Measurements from ENCODE around the gene PROKR1. TPM values are rescaled to one million over a fixed set of nuclear protein-coding genes. Genes with fewer than 3 reads are reported as not detected.

PROKR1 gene
- total and polyA plus RNA-seq, 7 donors = 0.01 to 0.03 (median 0.03) TPM; not detected in 4

DNA sequence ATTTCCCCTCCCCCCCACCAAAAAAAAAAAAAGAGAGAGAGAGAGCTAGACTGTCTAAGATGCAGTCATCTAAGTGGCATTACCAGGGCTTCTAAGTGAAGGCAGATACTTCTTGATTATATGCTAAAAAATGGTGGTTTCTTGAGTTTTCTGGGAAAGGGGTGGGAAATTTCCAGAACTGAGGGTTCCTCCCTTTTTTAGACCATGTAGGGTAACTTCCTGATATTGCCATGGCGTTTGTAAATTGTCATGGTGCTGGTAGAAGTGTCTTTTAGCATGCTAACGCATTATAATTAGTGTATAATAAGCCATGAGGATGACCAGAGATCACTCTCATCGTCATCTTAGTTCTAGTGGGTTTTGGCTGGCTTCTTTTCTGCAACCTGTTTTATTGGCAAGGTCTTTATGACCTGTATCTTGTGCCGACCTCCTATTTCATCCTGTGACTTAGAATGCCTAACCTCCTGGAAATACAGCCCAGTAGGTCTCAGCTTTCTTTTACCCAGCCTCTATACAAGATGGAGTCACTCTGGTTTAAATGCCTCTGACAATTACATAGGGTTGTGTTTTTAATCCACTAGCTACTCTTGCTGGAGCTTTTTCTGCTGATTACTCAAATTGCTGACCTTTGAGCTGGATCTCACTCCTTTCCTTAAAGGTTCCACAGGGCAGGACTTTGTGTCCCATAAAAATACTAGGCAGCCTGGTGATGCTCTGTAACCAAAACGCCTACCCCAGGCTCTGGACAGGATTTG, 30.4 kb upstream of the PROKR1 start:
- Histone ChIP-seq H3K9me3 (peaks cover 8% of the 10 kb centered on the region), H3K4me1 (no peaks in the 10 kb centered on the region), H3K36me3 (ENCODE audit: insufficient read depth in 1 of 2, low read depth in 1 of 2) (no peaks in the 10 kb centered on the region), H3K4me3 (no peak overlapping the region), H3K27me3 (ENCODE audit: insufficient read depth in 3 of 3, low read length in 2 of 3) (no peaks in the 10 kb centered on the region), H3K27ac (no peak overlapping the region)
- DNase-seq (no peak), ATAC-seq (no peak)
- intact Hi-C loops (cut with DNase I) = no loop called here
- WGBS, 3 donors = 70 to 81% (median 76%) methylated on average over 5 of the region's 5 CpGs
- TF ChIP-seq CTCF (IDR thresholded peaks at IDR 0.05) = no peak

DNA sequence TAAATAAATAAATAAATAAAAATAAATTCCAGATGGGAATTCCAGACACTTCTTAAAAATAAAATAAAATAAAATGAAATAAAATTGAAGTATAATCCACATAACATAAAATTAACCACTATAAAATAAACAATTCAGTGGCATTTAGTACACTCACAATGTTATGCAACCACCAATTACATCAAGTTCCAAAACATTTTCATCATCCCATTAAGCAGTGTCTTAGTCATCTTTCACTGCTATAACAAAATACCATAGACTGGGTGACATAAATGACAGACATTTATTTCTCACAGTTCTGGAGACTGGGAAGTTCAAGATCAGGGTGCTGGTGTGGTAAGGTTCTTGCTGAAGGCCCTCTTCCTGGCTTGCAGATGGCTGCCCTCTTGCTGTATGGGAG, 22.6 kb upstream of the PROKR1 start:
- H3K4me1 ChIP-seq = no peaks in the 10 kb centered on the region
- H3K36me3 ChIP-seq (ENCODE audit: insufficient read depth in 1 of 2, low read depth in 1 of 2) = no peaks in the 10 kb centered on the region
- DNase-seq (no peak), ATAC-seq (no peak)
- no peaks in the 10 kb centered on the region for H3K27me3 ChIP-seq (ENCODE audit: insufficient read depth in 3 of 3, low read length in 2 of 3)
- no peak for TF ChIP-seq CTCF (IDR thresholded peaks at IDR 0.05)
- intact Hi-C loops (cut with DNase I) = no loop called here
- H3K27ac ChIP-seq = no peak overlapping the region
- no peak overlapping the region for H3K4me3 ChIP-seq
- no peaks in the 10 kb centered on the region for H3K9me3 ChIP-seq

GRCh38 chr2:68623820-68624219, 19.6 kb upstream of the PROKR1 start:
- Histone ChIP-seq H3K27ac (no peak overlapping the region), H3K27me3 (ENCODE audit: insufficient read depth in 3 of 3, low read length in 2 of 3) (no peaks in the 10 kb centered on the region), H3K4me3 (no peak overlapping the region), H3K9me3 (no peaks in the 10 kb centered on the region), H3K4me1 (no peaks in the 10 kb centered on the region), H3K36me3 (ENCODE audit: insufficient read depth in 1 of 2, low read depth in 1 of 2) (no peaks in the 10 kb centered on the region)
- no peak for DNase-seq
- WGBS, 3 donors = 86 to 93% (median 92%) methylated on average over 6 of the region's 6 CpGs
- ATAC-seq = no peak
- intact Hi-C loops (cut with DNase I) = no loop called here
- TF ChIP-seq CTCF (IDR thresholded peaks at IDR 0.05) = no peak

DNA sequence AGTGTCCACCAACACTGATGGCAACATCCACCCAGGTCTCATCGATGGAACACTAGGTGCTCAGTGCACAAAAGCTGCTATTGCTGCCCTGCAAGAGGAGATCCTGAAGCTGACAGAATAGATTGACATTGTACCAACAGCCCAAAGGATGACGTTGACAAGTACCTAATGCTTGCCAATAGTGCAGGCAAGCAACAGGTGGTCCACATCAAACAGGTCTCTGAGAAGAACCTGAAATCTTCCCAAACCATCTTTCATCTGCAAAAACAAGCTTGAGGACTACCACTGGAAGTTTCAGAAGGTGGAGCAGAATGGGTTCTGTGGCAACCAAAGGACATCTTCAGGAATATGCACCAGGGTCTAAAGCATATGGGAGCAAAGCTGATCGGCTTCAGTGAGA, 15.8 kb upstream of the PROKR1 start:
- no peak for DNase-seq
- Histone ChIP-seq H3K36me3 (ENCODE audit: insufficient read depth in 1 of 2, low read depth in 1 of 2) (no peaks in the 10 kb centered on the region), H3K27me3 (ENCODE audit: insufficient read depth in 3 of 3, low read length in 2 of 3) (no peaks in the 10 kb centered on the region), H3K4me3 (no peak overlapping the region), H3K27ac (no peak overlapping the region), H3K9me3 (no peaks in the 10 kb centered on the region), H3K4me1 (no peaks in the 10 kb centered on the region)
- TF ChIP-seq CTCF (IDR thresholded peaks at IDR 0.05) = no peak
- intact Hi-C loops (cut with DNase I) = no loop called here
- ATAC-seq = no peak
- 86 to 93% (median 88%) methylated on average over 3 of the region's 3 CpGs for WGBS, 3 donors

GRCh38 chr2:68632021-68632420, 11.4 kb upstream of the PROKR1 start:
- ATAC-seq (no peak), DNase-seq (no peak)
- intact Hi-C loops (cut with DNase I) = no loop called here
- H3K9me3 ChIP-seq = no peaks in the 10 kb centered on the region
- TF ChIP-seq CTCF (IDR thresholded peaks at IDR 0.05) = no peak
- no peaks in the 10 kb centered on the region for H3K4me1 ChIP-seq
- no peak overlapping the region for H3K27ac ChIP-seq
- no peaks in the 10 kb centered on the region for H3K27me3 ChIP-seq (ENCODE audit: insufficient read depth in 3 of 3, low read length in 2 of 3)
- no peak overlapping the region for H3K4me3 ChIP-seq
- 33 to 43% (median 35%) methylated on average over 3 of the region's 3 CpGs for WGBS, 3 donors
- no peaks in the 10 kb centered on the region for H3K36me3 ChIP-seq (ENCODE audit: insufficient read depth in 1 of 2, low read depth in 1 of 2)
